ENCODE results near the gene ADGRL2. TPM values are rescaled to one million over a fixed set of nuclear protein-coding genes. Genes with fewer than 3 reads are reported as not detected.

Gene ADGRL2
- polyA plus RNA-seq, 1 donor from 2014 or later = 190 TPM

GRCh38 chr1:81840805-81841204, 40.1 kb downstream of the ADGRL2 start:
- Histone ChIP-seq H3K36me3 (ENCODE audit: insufficient read depth, low read length) (no peaks in the 10 kb centered on the region), H3K4me2 (ENCODE audit: low read length) (no peak overlapping the region), H3K27ac (ENCODE audit: low read length) (no peak overlapping the region), H3K9me2 (ENCODE audit: insufficient read depth, low read length) (no peaks in the 10 kb centered on the region), H4K20me1 (ENCODE audit: insufficient read depth) (no peaks in the 10 kb centered on the region), H2AFZ (ENCODE audit: low read depth, low read length) (no peak overlapping the region), H3K4me3 (ENCODE audit: low read length) (no peak overlapping the region), H3F3A (ENCODE audit: insufficient read depth, low read length, poor library complexity, severe bottlenecking) (no peaks in the 10 kb centered on the region), H3K9ac (ENCODE audit: low read length) (no peak overlapping the region), H3K9me3 (ENCODE audit: low read length) (no peaks in the 10 kb centered on the region), H3K79me2 (replicated peaks; ENCODE audit: insufficient read depth, low read length) (peaks cover 88% of the 10 kb centered on the region), H3K27me3 (ENCODE audit: insufficient read depth, low read depth, low read length) (no peaks in the 10 kb centered on the region)
- TF ChIP-seq EP300 (conservative IDR thresholded peaks at IDR 0.05; ENCODE audit: poor library complexity, severe bottlenecking) (no peak), POLR2AphosphoS5 (IDR thresholded peaks at IDR 0.05) (no peak), TAF1 (IDR thresholded peaks at IDR 0.05; ENCODE audit: low read depth) (no peak), CTCF (IDR thresholded peaks at IDR 0.05; ENCODE audit: poor library complexity, severe bottlenecking) (no peak), MXI1 (conservative IDR thresholded peaks at IDR 0.05; ENCODE audit: poor library complexity, severe bottlenecking) (no peak), REST (IDR thresholded peaks at IDR 0.05; ENCODE audit: borderline replicate concordance) (no peak), SMC3 (conservative IDR thresholded peaks at IDR 0.05; ENCODE audit: poor library complexity) (no peak)

- Histone ChIP-seq H3K4me2 (ENCODE audit: low read length) (no peak overlapping the region), H3K4me3 (ENCODE audit: low read length) (no peak overlapping the region), H3K36me3 (ENCODE audit: insufficient read depth, low read length) (no peaks in the 10 kb centered on the region), H3K79me2 (replicated peaks; ENCODE audit: insufficient read depth, low read length) (peaks cover 88% of the 10 kb centered on the region), H4K20me1 (ENCODE audit: insufficient read depth) (no peaks in the 10 kb centered on the region), H3K27ac (ENCODE audit: low read length) (no peak overlapping the region), H3K9me2 (ENCODE audit: insufficient read depth, low read length) (no peaks in the 10 kb centered on the region), H3K27me3 (ENCODE audit: insufficient read depth, low read depth, low read length) (no peaks in the 10 kb centered on the region), H3K9ac (ENCODE audit: low read length) (no peak overlapping the region), H2AFZ (ENCODE audit: low read depth, low read length) (no peak overlapping the region), H3K9me3 (ENCODE audit: low read length) (no peaks in the 10 kb centered on the region), H3F3A (ENCODE audit: insufficient read depth, low read length, poor library complexity, severe bottlenecking) (no peaks in the 10 kb centered on the region)
- TF ChIP-seq POLR2AphosphoS5 (IDR thresholded peaks at IDR 0.05) (no peak), EP300 (conservative IDR thresholded peaks at IDR 0.05; ENCODE audit: poor library complexity, severe bottlenecking) (no peak)
Measured at GRCh38 chr1:81841795-81842194, 41.1 kb downstream of the ADGRL2 start.

GRCh38 chr1:81844477-81844876, 43.7 kb downstream of the ADGRL2 start:
- Histone ChIP-seq H3F3A (ENCODE audit: insufficient read depth, low read length, poor library complexity, severe bottlenecking) (no peaks in the 10 kb centered on the region), H3K4me2 (ENCODE audit: low read length) (no peak overlapping the region), H3K27ac (ENCODE audit: low read length) (no peak overlapping the region), H3K9me3 (ENCODE audit: low read length) (no peaks in the 10 kb centered on the region), H2AFZ (ENCODE audit: low read depth, low read length) (no peak overlapping the region), H3K36me3 (ENCODE audit: insufficient read depth, low read length) (no peaks in the 10 kb centered on the region), H3K27me3 (ENCODE audit: insufficient read depth, low read depth, low read length) (no peaks in the 10 kb centered on the region), H3K4me3 (ENCODE audit: low read length) (no peak overlapping the region), H3K79me2 (replicated peaks; ENCODE audit: insufficient read depth, low read length) (peaks cover 76% of the 10 kb centered on the region), H3K9ac (ENCODE audit: low read length) (no peak overlapping the region), H3K9me2 (ENCODE audit: insufficient read depth, low read length) (no peaks in the 10 kb centered on the region), H4K20me1 (ENCODE audit: insufficient read depth) (no peaks in the 10 kb centered on the region)
- TF ChIP-seq RAD21 (conservative IDR thresholded peaks at IDR 0.05) (no peak), REST (IDR thresholded peaks at IDR 0.05; ENCODE audit: borderline replicate concordance) (peak; percentile 93), POLR2AphosphoS5 (IDR thresholded peaks at IDR 0.05) (no peak), SMC3 (conservative IDR thresholded peaks at IDR 0.05; ENCODE audit: poor library complexity) (no peak), TAF1 (IDR thresholded peaks at IDR 0.05; ENCODE audit: low read depth) (no peak), EZH2 (IDR thresholded peaks at IDR 0.05; ENCODE audit: borderline replicate concordance, insufficient read depth, low read length, poor library complexity, severe bottlenecking) (no peak), CTCF (IDR thresholded peaks at IDR 0.05; ENCODE audit: poor library complexity, severe bottlenecking) (no peak), MXI1 (conservative IDR thresholded peaks at IDR 0.05; ENCODE audit: poor library complexity, severe bottlenecking) (no peak), EP300 (conservative IDR thresholded peaks at IDR 0.05; ENCODE audit: poor library complexity, severe bottlenecking) (peak; percentile 54)

Data from neural cell (in vitro differentiated cells).